HT-29 (cell line): ENCODE measurements around the gene MIEF2. TPM values are rescaled to one million over a fixed set of nuclear protein-coding genes. Genes with fewer than 3 reads are reported as not detected.
"Not testable (repeated sequence)": the region's sequence is repeated elsewhere in the genome, so short reads cannot be mapped to it uniquely, and the experiment has no call there.

Experiments used
- DNase-seq: peaks from one replicate; pipeline ENCODE4 v3.0.0-alpha.2; 2015; ENCODE audit warnings: low spot score
- total RNA-seq: library from RNA; depleted of rRNA; stranded (reverse); fragments of >200 nt; shearing (Covaris generic); gene quantifications from 2 replicates; pipeline ENCODE4 v1.2.3, GENCODE V29; 2014; rRNA removed

The MIEF2 gene
- total RNA-seq, 1 experiment from 2014 or later = 26.8 TPM

DNA sequence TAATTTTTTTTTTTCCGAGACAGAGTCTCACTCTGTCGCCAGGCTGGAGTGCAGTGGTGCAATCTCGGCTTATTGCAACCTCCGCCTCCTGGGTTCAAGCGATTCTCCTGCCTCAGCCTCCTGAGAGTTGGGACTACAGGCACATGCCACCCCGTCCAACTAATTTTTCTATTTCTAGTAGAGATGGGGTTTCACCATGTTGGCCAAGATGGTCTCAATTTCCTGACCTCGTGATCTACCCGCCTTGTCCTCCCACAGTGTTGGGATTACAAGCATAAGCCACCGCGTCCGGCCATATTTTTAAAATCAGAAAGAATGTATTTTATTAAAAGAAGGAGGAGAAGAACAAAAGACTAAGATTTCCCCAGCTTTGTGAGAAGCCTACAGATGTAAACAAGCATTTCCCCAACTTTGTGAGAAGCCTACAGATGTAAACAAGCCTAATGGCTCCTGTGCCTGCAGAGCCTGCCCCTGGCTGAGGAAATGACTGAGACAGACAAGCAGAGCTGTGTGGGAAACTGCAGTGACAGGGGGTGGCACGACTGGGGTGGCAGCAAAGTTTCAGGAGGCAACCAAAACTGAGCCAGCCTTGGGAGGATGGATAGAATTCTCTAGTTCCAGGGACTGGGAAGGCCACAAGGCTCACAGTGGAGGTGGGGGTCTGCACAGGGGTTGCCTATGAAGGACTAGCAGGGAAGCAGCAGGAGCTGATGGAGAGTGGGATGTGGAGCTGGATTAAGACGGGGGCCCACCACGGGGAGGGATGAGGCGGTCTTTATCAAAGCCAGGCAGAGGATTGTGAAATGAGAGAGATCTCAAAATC lies 31.5 kb downstream of the MIEF2 start:
- no peak for DNase-seq

DNA sequence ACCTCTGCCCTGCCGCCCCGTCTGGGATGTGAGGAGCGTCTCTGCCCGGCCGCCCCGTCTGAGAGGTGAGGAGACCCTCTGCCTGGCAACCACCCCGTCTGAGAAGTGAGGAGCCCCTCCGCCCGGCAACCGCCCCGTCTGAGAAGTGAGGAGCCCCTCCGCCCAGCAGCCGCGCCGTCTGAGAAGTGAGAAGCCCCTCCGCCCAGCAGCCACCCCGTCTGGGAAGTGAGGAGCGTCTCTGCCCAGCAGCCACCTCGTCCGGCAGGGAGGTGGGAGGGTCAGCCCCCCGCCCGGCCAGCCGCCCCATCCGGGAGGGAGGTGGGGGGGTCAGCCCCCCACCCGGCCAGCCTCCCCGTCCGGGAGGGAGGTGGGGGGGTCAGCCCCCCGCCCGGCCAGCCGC lies 37.6 kb downstream of the MIEF2 start:
- not testable (repeated sequence) for DNase-seq

DNA sequence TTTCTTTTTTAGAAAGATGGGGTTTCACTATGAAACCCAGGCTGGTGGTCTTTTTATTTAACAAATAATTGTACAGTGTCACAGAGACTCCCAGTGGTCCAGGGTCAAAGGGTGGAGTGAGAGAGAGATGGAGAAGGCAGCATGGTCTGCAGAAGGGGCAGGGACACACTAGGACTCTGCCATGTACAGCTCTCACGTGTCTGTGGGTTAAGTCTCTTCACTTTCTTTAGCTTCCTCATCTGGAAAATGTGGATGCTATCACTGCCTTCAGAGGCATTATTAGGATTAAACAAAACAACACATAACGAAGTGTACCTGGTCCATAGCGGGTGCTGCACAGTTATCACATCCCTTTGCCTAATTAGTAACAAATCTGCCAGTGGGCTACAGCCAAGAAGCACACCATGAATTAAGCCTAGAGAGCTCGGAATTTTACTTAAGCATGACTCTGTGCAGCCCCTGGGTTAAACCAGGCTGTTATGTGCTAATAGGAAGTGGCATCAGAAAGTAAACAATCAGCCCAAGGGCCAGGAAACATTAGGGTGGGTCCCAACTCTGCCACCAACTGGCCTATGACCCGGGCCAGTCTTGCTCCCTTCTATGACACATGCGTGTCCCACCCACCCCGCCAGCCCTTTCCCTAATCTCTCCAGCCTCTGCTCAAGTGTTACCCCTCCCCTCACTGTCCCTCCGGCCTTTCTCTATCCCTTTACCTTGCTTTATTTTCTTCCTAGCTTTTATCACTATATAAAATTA lies 40.4 kb downstream of the MIEF2 start:
- DNase-seq = peak; percentile 47

DNA sequence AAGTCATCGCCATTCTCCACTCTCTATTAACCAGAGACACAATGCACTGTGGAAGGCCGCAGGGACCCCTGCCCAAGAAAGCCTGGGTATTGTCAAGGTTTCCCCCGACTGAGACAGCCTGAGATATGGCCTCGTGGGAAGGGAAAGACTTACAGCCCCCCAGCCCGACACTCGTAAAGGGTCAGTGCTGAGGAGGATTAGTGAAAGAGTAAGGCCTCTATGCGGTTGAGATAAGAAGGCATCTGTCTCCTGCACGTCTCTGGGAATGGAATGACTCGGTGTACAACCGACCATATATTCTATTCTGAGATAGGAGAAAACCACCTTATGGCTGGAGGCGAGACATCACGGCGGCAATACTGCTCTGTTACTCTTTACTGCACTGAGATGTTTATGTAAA lies 42.7 kb downstream of the MIEF2 start:
- not testable (repeated sequence) for DNase-seq

DNA sequence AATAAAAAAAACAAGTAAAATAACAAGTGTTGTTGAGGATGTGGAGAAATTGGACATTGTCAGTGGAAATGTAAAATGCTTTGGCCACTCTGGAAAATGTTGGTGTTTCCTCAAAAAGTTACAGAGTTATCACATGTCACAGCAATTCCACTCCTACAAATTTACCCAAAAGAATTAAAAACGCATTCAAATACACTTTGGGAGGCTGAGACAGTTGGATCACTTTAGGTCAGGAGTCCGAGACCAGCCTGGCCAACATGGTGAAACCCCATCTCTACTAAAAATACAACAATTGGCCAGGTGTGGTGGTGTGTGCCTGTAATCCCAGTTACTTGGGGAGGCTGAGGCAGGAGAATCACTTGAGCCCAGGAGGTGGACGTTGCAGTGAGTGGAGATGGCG lies 48.7 kb downstream of the MIEF2 start:
- no peak for DNase-seq

DNA sequence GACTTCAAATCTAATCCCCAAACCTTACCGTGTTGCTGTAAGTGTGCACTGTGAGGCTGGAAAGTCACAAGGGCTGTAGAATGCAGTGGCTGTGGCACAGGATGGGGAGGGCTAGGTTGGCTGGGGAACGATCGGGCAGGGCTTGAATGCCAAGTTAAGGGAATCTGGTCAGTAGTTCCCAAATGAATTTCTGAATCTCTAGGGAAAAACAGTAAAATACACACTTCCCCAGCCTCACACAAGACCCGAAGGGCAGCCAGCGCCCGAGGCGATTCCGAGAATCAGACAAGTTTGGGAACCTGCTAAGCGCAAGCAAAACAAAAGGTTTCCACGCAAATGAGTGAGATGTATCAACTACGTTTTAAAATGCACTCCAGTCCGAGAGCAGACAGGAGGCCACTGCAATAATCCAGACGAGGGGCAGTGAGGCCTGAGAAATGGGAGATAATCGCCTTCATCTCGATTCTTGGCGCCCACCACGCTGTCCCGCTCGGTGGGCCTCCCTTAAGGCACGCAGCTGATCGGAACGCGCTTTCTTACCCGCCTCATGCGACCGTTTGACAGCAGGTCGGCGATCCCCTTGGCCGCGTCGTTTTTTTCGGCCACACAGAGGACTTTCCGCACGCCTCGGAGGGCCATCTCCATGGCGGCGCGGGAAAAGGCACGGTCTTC lies 53.7 kb downstream of the MIEF2 start:
- peak; percentile 12 for DNase-seq

DNA sequence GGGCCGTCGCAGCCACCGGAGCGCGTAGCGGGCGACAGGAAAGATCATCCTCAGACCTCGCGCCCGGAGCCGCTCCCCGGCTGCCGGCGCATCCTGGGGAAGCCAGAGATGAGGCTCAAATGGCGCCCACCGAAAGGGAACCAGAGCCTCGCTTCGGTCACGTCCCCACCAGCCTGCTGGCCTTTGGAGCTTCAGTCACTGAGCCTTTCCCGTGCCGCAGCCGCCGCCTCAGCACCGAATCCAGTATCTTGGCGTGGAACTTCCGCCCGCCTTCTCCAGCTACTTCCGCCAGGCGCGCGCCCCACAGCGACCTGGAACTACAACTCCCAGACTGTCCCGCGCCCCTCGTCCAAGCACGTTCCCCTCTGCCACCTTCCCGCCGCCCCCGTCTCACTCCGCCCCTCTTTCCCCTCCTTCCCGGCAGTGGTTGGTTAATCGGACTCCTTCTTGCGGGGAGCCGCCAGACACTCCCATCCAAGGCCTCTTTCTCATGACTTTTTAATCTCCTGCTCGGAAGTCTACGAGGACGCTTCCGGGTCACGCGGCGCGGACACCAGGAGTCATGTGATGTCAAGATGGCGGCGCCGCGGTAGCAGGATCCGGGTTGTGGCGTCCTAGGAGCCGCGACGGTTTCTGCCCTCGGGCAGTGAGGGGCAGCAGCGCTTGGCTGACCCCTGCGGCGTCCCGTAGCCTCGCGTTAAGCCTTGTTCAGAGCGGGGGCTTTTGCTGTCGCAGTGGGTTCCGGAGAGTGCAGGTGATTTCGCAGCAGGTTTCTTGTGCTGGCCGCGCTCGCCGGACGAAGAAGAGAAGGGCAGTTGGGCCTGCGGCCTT lies 54.5 kb downstream of the MIEF2 start, which contains the start of the genes SMCR8 and TOP3A:
SMCR8 (plus strand) TSS at position 563 of the 831 bp plus-strand sequence. CDS start 497 bp downstream, outside the sequence.
TOP3A (minus strand) TSS at position 264 of the 831 bp plus-strand sequence; CDS start at position 48, 216 bp downstream.
- DNase-seq = peak; percentile 88

DNA sequence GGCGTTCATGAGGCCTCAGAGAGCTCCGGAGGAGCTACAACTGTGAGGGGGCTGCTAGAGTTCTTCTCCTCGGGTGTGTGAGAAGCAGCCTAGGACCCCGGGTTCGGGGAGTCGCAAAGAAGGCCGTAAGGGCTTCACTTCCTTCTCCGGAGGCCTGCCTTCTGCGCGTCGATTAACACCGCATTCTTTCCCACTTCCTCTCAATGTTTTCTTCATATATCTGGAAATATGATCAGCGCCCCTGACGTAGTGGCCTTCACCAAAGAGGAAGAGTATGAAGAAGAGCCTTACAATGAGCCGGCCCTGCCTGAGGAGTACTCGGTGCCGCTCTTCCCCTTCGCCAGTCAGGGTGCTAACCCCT lies 55.1 kb downstream of the MIEF2 start:
- DNase-seq = no peak

DNA sequence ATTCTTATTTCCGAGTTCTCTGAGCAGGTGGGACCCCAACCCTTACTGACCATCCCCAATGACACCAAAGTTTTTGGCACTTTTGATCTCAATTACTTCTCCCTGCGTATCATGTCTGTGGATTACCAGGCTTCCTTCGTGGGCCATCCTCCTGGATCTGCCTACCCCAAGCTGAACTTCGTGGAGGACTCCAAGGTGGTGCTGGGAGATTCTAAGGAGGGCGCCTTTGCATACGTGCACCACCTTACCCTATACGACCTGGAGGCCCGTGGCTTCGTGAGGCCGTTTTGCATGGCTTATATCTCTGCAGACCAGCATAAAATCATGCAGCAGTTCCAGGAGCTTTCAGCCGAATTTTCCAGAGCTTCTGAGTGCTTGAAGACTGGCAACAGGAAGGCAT lies 55.5 kb downstream of the MIEF2 start:
- no peak for DNase-seq

Other genes with a start within 250 kb of the MIEF2 start
- gene ATPAF2, start 221.5 kb upstream of the MIEF2 start, total RNA-seq = 14.8 and 25.5 TPM in 2 replicates
- 1.5 and 3.3 TPM in 2 replicates for gene GID4, start 221.3 kb upstream of the MIEF2 start, total RNA-seq
- 43.7 and 46.0 TPM in 2 replicates for gene DRG2, start 172.7 kb upstream of the MIEF2 start, total RNA-seq
- gene MYO15A, start 151.9 kb upstream of the MIEF2 start, total RNA-seq = 0.05 TPM in 1 of 2 replicates, not detected in the other
- gene ALKBH5, start 76.8 kb upstream of the MIEF2 start, total RNA-seq = 74.4 and 75.8 TPM in 2 replicates
- 33.2 and 35.0 TPM in 2 replicates for gene LLGL1, start 35.0 kb upstream of the MIEF2 start, total RNA-seq
- 265 and 291 TPM in 2 replicates for gene FLII, start 1.9 kb upstream of the MIEF2 start, total RNA-seq
- 19.2 and 21.8 TPM in 2 replicates for gene TOP3A, start 54.3 kb downstream of the MIEF2 start, total RNA-seq
- 8.8 and 10.7 TPM in 2 replicates for gene SMCR8, start 54.6 kb downstream of the MIEF2 start, total RNA-seq
- gene SHMT1, start 102.9 kb downstream of the MIEF2 start, total RNA-seq = 62.7 and 62.9 TPM in 2 replicates
- 0.13 and 0.52 TPM in 2 replicates for gene EVPLL, start 117.1 kb downstream of the MIEF2 start, total RNA-seq
- gene LGALS9C, start 216.1 kb downstream of the MIEF2 start, total RNA-seq = 0.10 TPM in 1 of 2 replicates, not detected in the other